B cell (primary cell): ENCODE results near the gene FBXO7.

Source experiments
- CTCF ChIP-seq: fragments of 200-600 bp; IDR thresholded peaks from one replicate; pipeline ENCODE4 v1.8.0; 2022; ENCODE audit warnings: antibody characterized with exemption, mild to moderate bottlenecking
- EZH2 ChIP-seq: IDR thresholded peaks from 2 replicates; pipeline ENCODE4 v1.6.1; 2012; ENCODE audit warnings: borderline replicate concordance, low read depth, mild to moderate bottlenecking, moderate library complexity, low read length; ENCODE audit not compliant: insufficient read depth, poor library complexity, severe bottlenecking

GRCh38 chr22:32509045-32509444 lies 34.4 kb downstream of the FBXO7 start:
- TF ChIP-seq CTCF (no peak), EZH2 (no peak)
